Neuronal stem cell (in vitro differentiated cells): Measurements from ENCODE around the gene SLC35B1. TPM values are rescaled to one million over a fixed set of nuclear protein-coding genes. Genes with fewer than 3 reads are reported as not detected.

ENCODE experiments used
- DNase-seq: peaks from one replicate; pipeline ENCODE4 v3.0.0-alpha.2; 2013; ENCODE audit warnings: low spot score
- H2AFZ ChIP-seq: one replicate; pipeline ENCODE4 v1.6.1; 2013; ENCODE audit warnings: mild to moderate bottlenecking, low read length, inconsistent platforms
- H2AK5ac ChIP-seq: 2 replicates; pipeline ENCODE4 v1.6.1; 2013; ENCODE audit warnings: low read depth, mild to moderate bottlenecking, inconsistent platforms, low read length, moderate library complexity, mixed read lengths
- H2BK120ac ChIP-seq: 2 replicates; pipeline ENCODE4 v1.6.1; 2013; ENCODE audit warnings: low read depth, mild to moderate bottlenecking, inconsistent platforms, low read length, moderate library complexity, mixed read lengths
- H2BK12ac ChIP-seq: one replicate; pipeline ENCODE4 v1.6.1; 2013; ENCODE audit warnings: low read length, inconsistent platforms
- H2BK15ac ChIP-seq: 2 replicates; pipeline ENCODE4 v1.6.1; 2013; ENCODE audit warnings: mild to moderate bottlenecking, low read length, inconsistent platforms, mixed read lengths
- H2BK5ac ChIP-seq: one replicate; pipeline ENCODE4 v1.6.1; 2013; ENCODE audit warnings: inconsistent platforms, mild to moderate bottlenecking, low read length, moderate library complexity
- H3K14ac ChIP-seq: one replicate; pipeline ENCODE4 v1.6.1; 2013; ENCODE audit warnings: low read length, inconsistent platforms
- H3K18ac ChIP-seq: 2 replicates; pipeline ENCODE4 v1.6.1; 2013; ENCODE audit warnings: low read length, inconsistent platforms
- H3K23ac ChIP-seq: 2 replicates; pipeline ENCODE4 v1.6.1; 2013; ENCODE audit warnings: low read depth, mild to moderate bottlenecking, mixed read lengths, low read length, inconsistent platforms; ENCODE audit not compliant: poor library complexity
- H3K27ac ChIP-seq: replicated peaks from 3 replicates; pipeline ENCODE4 v1.5.1; 2013; ENCODE audit warnings: low read length, inconsistent platforms
- H3K27me3 ChIP-seq, 3 experiments: 2 replicates each; pipeline ENCODE4 v1.6.1; 2013; ENCODE audit warnings: low read length in 3 of 3, mild to moderate bottlenecking in 2 of 3, inconsistent platforms in 1 of 3, low read depth in 1 of 3, mixed read lengths in 1 of 3, moderate library complexity in 1 of 3; ENCODE audit not compliant: control insufficient read depth in 3 of 3, insufficient read depth in 3 of 3
- H3K36me3 ChIP-seq, 2 donors: replicated peaks in 1 of 2; 2 replicates each; pipeline ENCODE4 v1.6.1; 2013; ENCODE audit warnings: low read length in 2 of 2; ENCODE audit not compliant: control insufficient read depth in 2 of 2, insufficient read depth in 2 of 2
- H3K4ac ChIP-seq: 2 replicates; pipeline ENCODE4 v1.6.1; 2013; ENCODE audit warnings: inconsistent platforms, mild to moderate bottlenecking, low read length, moderate library complexity
- H3K4me1 ChIP-seq, 2 donors: 1 replicate in 1 of 2; 2 replicates in 1 of 2; pipeline ENCODE4 v1.6.1; 2013; ENCODE audit warnings: low read length in 2 of 2, low read depth in 1 of 2; ENCODE audit not compliant: control insufficient read depth in 2 of 2, insufficient read depth in 1 of 2
- H3K4me2 ChIP-seq: one replicate; pipeline ENCODE4 v1.6.1; 2013; ENCODE audit warnings: mild to moderate bottlenecking, low read length, inconsistent platforms; ENCODE audit not compliant: insufficient read depth, poor library complexity, severe bottlenecking
- H3K4me3 ChIP-seq, 2 donors: 2 replicates each; pipeline ENCODE4 v1.5.1; 2013; ENCODE audit warnings: low read length in 2 of 2, mild to moderate bottlenecking in 2 of 2, inconsistent platforms in 1 of 2, moderate library complexity in 1 of 2
- H3K79me1 ChIP-seq: one replicate; pipeline ENCODE4 v1.6.1; 2013; ENCODE audit warnings: low read depth, mild to moderate bottlenecking, inconsistent platforms, low read length, moderate library complexity
- H3K9ac ChIP-seq: one replicate; pipeline ENCODE4 v1.6.1; 2013; ENCODE audit warnings: mild to moderate bottlenecking, low read depth, low read length, inconsistent platforms; ENCODE audit not compliant: poor library complexity
- H3K9me3 ChIP-seq, 2 donors: replicated peaks in 1 of 2; 2 replicates each; pipeline versions ENCODE3 to v1.6.1; 2013; ENCODE audit warnings: low read length in 2 of 2, mild to moderate bottlenecking in 2 of 2, inconsistent platforms in 1 of 2, low read depth in 1 of 2, mixed read lengths in 1 of 2, moderate library complexity in 1 of 2; ENCODE audit not compliant: control insufficient read depth in 2 of 2, insufficient read depth in 1 of 2
- H4K8ac ChIP-seq: one replicate; pipeline ENCODE4 v1.6.1; 2013; ENCODE audit warnings: low read depth, mild to moderate bottlenecking, inconsistent platforms, low read length, moderate library complexity
- H4K91ac ChIP-seq: one replicate; pipeline ENCODE4 v1.6.1; 2013; ENCODE audit warnings: low read length, low read depth, mild to moderate bottlenecking, inconsistent platforms; ENCODE audit not compliant: poor library complexity
- WGBS, 2 donors: extraction: QIAGEN DNeasy Blood & Tissue Kit; methylation state at CpG; one replicate each; pipeline ENCODE4 v1.1.7; 2013; ENCODE audit warnings: missing lambda C conversion rate in 2 of 2, mixed read lengths in 1 of 2; ENCODE audit not compliant: insufficient read length in 2 of 2, insufficient replicate concordance in 1 of 2; ENCODE audit errors: extremely low coverage in 2 of 2; 5-methylcytosine and 5-hydroxymethylcytosine counted together
- polyA plus RNA-seq, 2 experiments: library from polyadenylated mRNA; stranded (reverse); fragments of 200-250 nt; gene quantifications; one replicate each; pipeline ENCODE4 v1.2.3, GENCODE V29; 2013

The SLC35B1 gene
- polyA plus RNA-seq (2013, experiment 1 of 2) = 40.3 TPM
- 40.1 TPM for polyA plus RNA-seq (2013, experiment 2 of 2)

DNA sequence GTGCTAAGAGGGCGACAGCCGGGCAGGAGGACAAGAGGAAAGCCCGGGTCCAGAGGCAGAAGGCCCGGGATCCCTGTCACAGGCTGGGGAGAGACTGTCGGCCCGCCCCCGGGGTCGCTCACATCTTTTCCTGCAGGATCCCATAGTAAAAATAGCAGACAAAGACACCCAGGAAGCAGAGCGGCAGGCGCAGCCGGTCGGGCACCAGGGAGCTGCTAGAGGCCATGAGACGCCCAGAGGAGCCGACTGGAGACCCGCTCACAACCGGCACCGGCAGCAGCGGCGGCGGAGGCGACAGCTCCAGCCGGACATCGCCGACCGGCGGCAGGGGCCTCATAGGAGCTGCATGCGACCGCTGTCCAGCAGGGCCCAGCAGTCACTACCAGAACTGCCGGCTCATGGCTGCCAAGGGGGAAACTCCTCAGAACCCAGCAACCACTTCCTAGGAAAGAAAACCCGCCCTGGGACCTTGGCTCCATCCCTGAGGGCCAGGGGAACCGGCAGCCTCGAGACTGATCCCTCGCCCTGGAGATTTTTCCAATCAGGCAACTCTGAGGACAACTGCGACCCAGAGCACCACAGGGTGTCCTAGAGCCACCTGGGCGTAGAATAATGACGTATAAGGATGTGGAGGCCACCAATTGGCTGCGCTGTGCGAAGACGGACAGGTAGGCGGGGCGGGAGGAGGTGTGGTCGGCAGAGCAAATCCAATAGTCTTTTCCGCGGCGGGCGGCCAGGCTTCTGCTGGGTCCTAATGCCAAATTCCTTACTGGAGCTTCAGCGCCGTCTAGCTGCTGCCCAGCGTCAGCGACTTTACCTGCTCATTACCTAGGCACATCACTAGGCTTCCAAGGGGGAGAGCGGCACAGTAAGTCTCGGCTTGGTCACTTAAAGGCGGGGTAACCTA is at the start of gene SLC35B1:
SLC35B1 (minus strand) TSS at position 357 of the 907 bp plus-strand sequence; CDS start at position 226, 131 bp downstream.
- peaks cover 3 to 11% of the 10 kb centered on the region in 2 donors for H3K4me1 ChIP-seq
- WGBS, 2 donors = no CpG with 5 or more reads among the region's 53 CpGs
- H3K27ac ChIP-seq = peak within 1 kb of the TSS; percentile 82
- H3K36me3 ChIP-seq = peaks cover 25 to 35% of the 10 kb centered on the region in 2 donors
- peak within 1 kb of the TSS; percentile 91 for H2BK5ac ChIP-seq
- no peak within 1 kb of the TSS for H4K91ac ChIP-seq
- peak; percentile 95 for DNase-seq
- peak within 1 kb of the TSS; percentile 90 for H3K23ac ChIP-seq
- H2BK120ac ChIP-seq = no peak within 1 kb of the TSS
- H3K79me1 ChIP-seq = peaks cover 1% of the 10 kb centered on the region
- no peak within 1 kb of the TSS for H3K14ac ChIP-seq
- no peak within 1 kb of the TSS for H4K8ac ChIP-seq
- H3K27me3 ChIP-seq = no peaks in the 10 kb centered on the region
- peak within 1 kb of the TSS; percentile 92 for H2AFZ ChIP-seq
- H3K9ac ChIP-seq = peak within 1 kb of the TSS; percentile 81
- H3K4me3 ChIP-seq = peak within 1 kb of the TSS; percentile 76 to 88
- H3K4me2 ChIP-seq = peak within 1 kb of the TSS; percentile 96
- H3K9me3 ChIP-seq = no peaks in the 10 kb centered on the region
- no peak within 1 kb of the TSS for H2AK5ac ChIP-seq
- H2BK15ac ChIP-seq = no peak within 1 kb of the TSS
- H2BK12ac ChIP-seq = no peak within 1 kb of the TSS
- no peak within 1 kb of the TSS for H3K4ac ChIP-seq
- peak within 1 kb of the TSS; percentile 98 for H3K18ac ChIP-seq

DNA sequence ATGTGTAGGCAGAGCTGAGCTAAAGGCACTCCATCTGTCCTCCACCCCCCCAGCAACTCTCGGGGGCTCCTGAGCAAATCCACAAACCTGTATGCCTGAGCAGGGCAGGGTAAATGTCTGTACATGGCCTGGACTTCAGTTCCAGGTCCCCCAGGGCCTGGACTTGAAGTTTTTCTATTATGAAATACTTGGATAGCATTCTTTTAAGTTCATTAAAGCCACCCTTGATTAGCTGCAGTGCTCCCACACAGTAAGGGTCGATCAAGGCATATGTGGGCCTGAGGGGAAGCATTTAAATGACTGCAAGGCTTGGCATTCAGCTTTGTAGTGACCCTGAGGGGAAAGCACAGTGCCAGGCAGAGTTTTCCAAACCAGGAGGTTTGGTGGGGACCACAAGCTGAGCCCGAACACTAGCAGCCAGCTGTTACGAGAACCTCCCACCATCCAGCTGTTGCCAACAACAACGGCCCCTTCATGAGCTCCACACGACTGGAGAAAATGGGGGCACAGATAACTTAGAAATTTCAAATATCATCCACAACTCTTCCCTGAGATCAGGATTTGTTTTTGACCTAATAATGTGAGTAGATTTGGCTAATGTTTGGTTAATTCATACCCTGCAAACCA is 49.5 kb upstream of the SLC35B1 start:
- Histone ChIP-seq H4K8ac (no peak overlapping the region), H3K4me3 (no peak overlapping the region), H3K4ac (no peak overlapping the region), H3K4me2 (no peak overlapping the region), H3K14ac (no peak overlapping the region), H2BK5ac (no peak overlapping the region), H3K9ac (no peak overlapping the region), H3K27me3 (no peaks in the 10 kb centered on the region), H3K4me1 (no peaks in the 10 kb centered on the region), H3K9me3 (no peaks in the 10 kb centered on the region), H2BK120ac (no peak overlapping the region), H3K18ac (no peak overlapping the region), H3K79me1 (peaks cover 2% of the 10 kb centered on the region), H4K91ac (no peak overlapping the region), H2AFZ (no peak overlapping the region), H2AK5ac (no peak overlapping the region), H3K36me3 (no peaks in the 10 kb centered on the region), H2BK12ac (no peak overlapping the region), H3K27ac (no peak overlapping the region), H2BK15ac (no peak overlapping the region), H3K23ac (no peak overlapping the region)
- WGBS, 2 donors = no CpG with 5 or more reads among the region's 6 CpGs
- DNase-seq = no peak

GRCh38 chr17:49756323-49757150 is 48.8 kb upstream of the SLC35B1 start:
- Histone ChIP-seq H3K18ac (no peak overlapping the region), H3K4me2 (no peak overlapping the region), H2AK5ac (no peak overlapping the region), H3K4me1 (no peaks in the 10 kb centered on the region), H3K9me3 (no peaks in the 10 kb centered on the region), H2BK120ac (no peak overlapping the region), H3K23ac (no peak overlapping the region), H2AFZ (no peak overlapping the region), H3K14ac (no peak overlapping the region), H4K91ac (no peak overlapping the region), H2BK5ac (no peak overlapping the region), H2BK15ac (no peak overlapping the region), H2BK12ac (no peak overlapping the region), H3K36me3 (no peaks in the 10 kb centered on the region), H3K27me3 (no peaks in the 10 kb centered on the region), H3K27ac (no peak overlapping the region), H3K4ac (no peak overlapping the region), H3K79me1 (peaks cover 4% of the 10 kb centered on the region), H3K4me3 (no peak overlapping the region), H4K8ac (no peak overlapping the region), H3K9ac (no peak overlapping the region)
- no CpG with 5 or more reads among the region's 9 CpGs for WGBS, 2 donors
- DNase-seq = no peak
